NCI-H82 treated with DMSO at 0.1 percent for 48 hours (cell line): Measurements from ENCODE around the gene S1PR4.
"Not testable (repeated sequence)": the region's sequence is repeated elsewhere in the genome, so short reads cannot be mapped to it uniquely, and the experiment has no call there.

Experiments
- DNase-seq: peaks from one replicate; lab custom pipeline; 2025; ENCODE audit not compliant: unreplicated experiment; lab: John Stamatoyannopoulos, UW

The S1PR4 gene

DNA sequence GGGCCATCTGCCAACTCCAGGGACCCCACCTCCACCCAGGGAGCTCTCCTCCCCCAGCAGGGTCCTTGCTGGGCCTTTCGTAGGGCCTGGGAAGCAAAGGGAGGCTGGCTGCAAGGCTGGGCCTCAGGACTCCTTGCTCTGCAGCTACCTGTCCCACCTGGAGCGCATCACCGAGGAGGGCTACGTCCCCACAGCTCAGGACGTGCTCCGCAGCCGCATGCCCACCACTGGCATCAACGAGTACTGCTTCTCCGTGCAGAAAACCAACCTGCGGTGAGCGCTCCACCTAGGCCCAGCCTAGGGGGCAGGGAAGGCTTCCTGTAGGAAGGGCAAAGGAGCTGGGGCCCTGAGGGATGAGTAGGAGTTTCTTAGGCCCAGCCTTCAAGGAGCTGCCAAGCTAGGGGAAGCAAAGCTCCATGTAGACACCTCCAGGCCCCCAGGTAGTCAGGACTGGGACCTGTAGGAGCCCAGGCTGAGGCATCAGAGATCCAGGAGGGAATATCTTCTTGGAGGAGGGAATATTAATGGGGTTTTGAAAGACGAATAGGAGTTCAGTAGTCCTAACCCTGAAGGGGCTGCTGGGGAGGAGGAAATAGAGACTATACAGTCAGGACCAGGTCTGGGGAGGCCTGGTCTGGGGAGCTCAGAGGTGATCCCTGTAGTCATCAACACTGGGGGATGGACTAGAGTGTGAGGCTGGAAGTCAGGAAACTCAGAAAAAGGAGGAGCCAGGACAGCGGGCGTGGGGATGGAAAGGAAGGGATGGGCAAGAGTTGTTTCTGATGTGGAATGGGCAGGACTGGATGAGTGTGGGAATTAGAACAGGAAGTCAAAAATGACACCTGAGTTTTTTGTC is 26.8 kb upstream of the S1PR4 start:
- DNase-seq, result no peak

DNA sequence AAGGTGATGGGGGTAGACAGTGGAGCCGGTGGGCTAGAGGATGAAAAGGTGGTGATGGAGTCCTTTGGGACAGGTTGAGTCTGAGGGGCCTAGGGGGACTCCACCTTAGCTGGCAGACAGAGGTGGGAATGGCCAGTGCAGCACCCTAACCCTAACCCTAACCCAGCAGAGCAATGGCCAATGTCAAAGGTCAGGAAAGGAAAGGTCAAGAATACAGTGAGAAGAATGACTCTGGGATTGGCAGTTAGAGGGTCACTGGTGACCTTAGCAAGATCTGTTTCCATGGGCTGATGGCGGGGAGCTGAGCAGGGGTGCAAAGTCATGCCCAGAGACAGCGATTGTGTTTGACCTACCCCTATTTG is 26.2 kb upstream of the S1PR4 start:
- DNase-seq, result no peak

DNA sequence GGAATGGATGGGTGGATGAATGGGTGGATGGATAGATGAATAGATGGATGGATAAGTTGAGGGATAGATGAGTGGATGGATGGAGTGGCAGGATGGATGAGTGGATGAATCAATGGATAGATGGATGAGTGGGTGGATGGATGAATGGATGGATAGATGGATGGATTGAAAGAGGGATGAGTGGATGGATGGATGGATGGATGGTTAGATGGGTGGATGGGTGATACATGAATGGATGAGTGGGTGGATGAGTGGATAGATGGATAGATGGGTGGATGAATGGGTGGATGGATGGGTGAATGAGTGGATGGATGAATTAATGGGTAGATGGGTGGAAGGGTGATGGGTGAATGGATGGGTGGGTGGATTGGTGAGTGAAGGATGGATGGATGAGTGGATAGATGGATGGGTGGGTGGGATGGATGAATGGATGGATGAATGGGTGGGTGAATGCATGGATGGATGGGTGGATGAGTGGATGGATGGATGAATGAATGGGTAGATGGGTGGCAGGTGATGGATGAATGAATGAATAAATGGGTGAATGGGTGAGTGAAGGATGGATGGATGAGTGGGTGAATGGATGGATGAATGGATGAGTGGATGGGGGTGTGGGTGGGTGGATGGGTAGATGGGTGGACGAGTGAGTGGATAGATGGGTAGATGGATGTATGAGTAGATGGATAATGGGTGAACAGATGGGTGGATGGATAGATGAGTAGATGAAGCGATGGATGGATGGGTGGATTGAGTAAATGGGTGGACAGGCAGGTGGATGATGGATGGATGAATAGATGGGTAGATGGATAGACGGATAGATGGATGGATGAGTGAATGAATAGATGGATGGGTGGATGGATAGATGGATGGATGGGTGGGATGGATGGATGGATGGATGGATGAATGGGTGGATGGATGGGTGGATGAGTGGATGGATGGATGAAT is 25.0 kb upstream of the S1PR4 start:
- no peak for DNase-seq

DNA sequence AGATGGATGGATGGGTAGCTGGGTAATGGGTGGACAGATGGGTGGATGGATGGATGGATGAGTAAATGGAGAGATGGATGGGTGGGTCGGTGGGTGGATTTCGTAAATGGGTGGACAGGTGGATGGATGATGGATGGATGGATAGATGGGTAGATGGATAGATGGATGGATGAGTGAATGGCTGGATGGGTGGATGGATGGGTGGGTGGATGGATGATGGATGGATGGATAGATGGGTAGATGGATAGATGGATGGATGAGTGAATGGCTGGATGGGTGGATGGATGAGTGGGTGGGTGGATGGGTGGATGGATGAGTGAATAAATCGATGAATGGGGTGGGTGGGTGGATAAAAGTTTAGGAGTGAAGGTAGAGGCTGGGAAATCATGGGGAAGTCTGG is 24.1 kb upstream of the S1PR4 start:
- DNase-seq, result not testable (repeated sequence)

DNA sequence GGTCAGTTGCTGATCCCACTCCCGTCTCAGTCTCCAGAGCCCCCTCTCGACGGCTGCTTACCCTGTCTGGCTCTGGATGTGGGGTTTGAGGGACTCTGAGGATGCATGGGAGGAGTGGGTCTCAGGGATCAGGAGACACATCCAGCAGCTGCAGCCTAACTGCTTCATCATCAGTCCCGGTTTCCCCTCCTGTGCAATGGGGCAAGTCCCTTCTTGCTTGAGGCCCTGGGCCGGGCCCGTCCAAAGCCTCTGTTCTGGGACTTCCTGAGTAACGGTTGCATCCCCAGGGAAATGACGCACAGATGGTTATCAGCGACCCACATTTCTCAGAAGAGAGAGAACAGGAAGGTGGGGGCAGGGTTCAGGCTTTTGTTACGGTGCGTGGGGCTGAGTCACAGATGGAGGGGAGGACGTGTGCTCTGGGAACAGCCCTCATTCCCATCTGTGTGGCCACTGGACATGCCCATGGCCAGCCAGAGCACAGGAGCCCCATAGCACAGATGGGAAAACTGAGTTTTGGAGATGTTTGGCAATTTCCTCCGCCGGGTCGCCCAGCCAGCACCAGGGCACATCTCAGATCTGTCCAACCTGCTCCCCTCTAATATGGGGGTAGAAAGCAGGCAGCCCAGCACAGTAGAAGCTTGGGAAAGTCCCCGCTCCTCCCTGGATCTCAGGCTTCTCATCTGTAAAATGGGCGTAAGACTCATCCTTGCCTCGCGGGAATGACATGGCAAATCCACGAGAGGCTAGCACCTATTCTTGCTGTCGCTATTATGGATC is 23.4 kb upstream of the S1PR4 start:
- DNase-seq, result no peak

DNA sequence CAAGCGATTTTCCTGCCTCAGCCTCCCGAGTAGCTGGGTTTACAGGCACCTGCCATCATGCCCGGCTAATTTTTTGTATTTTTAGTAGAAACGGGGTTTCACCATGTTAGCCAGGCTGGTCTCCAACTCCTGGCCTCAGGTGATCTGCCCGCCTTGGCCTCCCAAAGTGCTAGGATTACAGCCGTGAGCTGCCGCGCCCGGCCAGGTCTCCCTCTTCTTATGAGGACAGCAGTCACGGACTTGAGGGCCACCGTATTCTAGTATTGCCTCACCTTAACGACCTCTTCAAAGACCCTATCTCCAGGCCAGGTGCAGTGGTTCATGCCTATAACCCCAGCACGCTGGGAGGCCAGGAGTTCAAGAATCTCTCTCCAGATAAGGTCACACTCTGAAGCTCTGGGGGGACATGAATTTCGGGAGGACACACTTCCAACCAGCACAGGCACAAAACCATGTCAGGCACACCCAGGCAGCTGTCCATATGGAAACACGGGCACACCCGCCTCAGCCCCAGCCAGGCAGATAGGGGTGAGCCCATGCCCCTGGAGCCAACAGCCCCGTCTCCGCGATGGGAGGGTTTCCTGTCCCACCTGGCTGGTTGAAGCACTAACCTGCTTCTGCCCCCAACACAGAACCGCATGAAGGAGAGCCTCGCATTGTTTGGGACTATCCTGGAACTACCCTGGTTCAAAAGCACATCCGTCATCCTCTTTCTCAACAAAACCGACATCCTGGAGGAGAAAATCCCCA is 21.3 kb upstream of the S1PR4 start:
- no peak for DNase-seq

DNA sequence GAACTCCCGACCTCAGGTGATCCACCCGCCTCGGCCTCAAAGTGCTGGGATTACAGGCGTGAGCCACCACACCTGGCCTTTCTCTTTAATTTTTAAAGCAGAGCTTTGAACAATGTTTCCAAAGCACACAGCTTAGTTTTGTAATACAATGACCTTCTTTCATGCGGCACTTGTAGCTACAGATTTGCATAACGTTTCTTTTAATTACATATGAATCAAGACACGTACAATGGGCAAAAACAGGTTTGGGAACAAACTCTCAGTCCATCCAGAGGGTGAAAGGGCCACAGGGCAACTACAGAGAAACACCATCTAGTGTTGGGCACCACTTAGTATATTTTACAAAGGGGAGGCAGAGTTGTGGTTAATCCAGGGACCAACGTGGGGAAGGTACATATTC is 19.0 kb upstream of the S1PR4 start:
- no peak for DNase-seq

DNA sequence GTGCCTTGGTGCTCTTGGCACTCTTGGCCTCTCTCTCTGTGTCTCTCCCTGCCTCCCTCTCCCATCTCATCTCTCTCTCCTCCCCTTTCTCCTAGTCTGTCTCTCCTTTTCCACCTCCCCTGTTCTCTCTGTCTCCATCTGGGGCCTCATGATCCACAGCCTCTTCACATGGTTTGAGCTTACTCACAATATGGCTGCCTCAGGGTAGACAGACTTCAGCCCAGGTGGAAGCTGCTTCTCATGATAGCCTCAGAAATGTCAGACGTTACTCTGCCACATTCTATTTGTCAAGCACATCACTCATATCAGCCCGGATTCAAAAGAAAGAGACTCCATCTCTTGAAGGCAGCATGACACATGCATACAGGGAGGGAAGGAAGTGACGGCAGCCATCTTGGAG is 18.4 kb upstream of the S1PR4 start:
- no peak for DNase-seq

DNA sequence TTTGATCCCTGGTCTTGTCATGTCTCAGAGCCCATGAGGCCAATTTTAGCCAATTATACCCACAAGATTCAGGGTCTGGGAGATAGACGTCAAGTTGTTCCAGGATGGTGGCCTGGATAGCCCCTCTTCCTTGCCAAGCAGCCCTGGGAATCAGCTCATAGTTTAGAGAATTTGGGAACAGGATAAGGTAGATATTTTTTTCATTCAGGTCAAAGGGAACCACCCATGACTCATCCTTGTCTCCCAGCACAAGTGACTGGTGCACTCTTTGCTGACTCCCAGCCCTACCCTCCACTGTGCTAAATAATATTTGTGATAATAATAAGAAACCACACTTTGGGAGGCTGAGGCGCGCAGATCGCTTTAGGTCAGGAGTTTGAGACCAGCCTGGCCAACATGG is 17.1 kb upstream of the S1PR4 start:
- DNase-seq, result no peak

DNA sequence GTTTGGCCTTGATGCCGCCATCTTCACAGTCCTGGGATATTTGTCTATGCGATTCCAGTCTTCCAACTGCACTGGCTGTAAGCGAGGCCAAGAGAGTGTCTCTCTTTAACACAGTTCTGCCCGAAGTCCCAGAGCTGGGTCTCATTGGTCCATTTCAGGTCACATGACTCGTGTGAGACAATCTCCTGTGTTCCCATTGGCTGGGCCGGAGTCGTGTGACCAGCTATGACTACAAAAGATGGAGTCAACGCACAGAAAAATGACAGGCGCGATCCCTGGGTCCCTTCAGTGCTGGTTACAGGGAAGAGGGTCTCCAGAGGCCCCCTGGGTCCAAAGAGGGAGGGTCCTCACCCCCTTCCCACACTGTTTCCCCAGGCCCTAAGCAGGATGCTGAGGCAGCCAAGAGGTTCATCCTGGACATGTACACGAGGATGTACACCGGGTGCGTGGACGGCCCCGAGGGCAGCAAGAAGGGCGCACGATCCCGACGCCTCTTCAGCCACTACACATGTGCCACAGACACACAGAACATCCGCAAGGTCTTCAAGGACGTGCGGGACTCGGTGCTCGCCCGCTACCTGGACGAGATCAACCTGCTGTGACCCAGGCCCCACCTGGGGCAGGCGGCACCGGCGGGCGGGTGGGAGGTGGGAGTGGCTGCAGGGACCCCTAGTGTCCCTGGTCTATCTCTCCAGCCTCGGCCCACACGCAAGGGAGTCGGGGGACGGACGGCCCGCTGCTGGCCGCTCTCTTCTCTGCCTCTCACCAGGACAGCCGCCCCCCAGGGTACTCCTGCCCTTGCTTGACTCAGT is 15.9 kb upstream of the S1PR4 start:
- no peak for DNase-seq

DNA sequence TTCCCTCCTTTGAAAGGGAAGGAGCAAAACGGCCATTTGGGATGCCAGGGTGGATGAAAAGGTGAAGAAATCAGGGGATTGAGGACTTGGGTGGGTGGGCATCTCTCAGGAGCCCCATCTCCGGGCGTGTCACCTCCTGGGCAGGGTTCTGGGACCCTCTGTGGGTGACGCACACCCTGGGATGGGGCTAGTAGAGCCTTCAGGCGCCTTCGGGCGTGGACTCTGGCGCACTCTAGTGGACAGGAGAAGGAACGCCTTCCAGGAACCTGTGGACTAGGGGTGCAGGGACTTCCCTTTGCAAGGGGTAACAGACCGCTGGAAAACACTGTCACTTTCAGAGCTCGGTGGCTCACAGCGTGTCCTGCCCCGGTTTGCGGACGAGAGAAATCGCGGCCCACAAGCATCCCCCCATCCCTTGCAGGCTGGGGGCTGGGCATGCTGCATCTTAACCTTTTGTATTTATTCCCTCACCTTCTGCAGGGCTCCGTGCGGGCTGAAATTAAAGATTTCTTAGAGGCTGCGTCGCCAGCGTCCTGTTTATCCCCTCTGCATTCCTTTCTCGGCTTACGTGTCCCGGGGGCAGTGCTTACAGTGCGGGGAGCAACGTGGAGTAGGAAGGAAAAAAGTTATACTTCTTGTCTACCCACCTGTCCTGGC is 15.2 kb upstream of the S1PR4 start:
- DNase-seq, result peak; percentile 13

DNA sequence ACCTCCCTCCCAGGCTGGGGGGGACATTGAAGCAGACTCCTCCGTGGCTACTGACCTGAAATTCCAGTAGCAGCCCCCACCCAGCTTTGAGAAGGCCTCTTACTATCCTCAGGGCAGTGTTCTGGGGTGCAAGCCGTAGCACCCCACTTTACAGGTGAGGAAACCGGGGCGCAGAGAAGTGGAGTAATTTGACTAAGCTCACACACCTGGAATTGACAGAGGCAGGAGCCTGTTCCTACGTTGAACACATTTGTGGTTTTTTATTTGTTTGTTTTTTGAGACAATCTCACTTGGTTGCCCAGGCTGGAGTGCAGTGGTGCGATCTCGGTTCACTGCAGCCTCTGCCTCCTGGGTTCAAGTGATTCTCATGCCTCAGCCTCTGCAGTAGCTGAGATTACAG is 14.6 kb upstream of the S1PR4 start:
- no peak for DNase-seq

DNA sequence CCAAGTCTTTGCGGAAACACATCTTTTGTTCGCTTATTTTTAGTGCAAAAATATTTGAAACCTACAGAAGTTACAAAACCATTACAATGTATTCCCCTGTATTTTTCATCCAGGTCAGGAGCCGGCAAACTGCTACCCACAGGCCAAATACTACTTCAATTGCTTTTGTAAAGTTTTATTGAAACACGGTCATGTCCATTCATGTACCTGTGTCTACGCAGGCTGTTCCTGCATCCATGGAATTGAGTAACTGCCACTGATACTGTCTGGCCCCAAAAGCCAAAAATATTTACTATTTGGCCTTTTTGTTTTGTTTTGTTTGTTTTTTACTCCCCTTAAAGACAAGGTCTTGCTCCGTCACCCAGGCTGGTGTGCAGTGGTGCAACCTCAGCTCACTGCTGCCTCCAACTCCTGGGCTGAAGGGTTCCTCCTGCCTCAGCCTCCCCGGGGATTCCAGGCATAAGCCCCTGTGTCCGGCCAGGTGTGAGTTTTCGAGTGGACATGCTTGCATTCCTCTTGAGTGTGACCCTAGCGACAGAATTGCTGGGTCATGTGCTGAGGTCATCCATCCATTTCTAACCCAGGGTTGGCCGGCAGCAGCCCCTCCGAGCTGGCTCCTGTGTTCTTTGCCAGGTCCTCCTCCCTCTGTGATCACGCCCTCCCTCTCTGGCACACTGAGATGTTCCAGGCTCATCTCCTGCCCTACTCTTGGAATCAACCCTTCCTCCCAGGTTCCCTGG is 10.9 kb upstream of the S1PR4 start:
- no peak for DNase-seq

DNA sequence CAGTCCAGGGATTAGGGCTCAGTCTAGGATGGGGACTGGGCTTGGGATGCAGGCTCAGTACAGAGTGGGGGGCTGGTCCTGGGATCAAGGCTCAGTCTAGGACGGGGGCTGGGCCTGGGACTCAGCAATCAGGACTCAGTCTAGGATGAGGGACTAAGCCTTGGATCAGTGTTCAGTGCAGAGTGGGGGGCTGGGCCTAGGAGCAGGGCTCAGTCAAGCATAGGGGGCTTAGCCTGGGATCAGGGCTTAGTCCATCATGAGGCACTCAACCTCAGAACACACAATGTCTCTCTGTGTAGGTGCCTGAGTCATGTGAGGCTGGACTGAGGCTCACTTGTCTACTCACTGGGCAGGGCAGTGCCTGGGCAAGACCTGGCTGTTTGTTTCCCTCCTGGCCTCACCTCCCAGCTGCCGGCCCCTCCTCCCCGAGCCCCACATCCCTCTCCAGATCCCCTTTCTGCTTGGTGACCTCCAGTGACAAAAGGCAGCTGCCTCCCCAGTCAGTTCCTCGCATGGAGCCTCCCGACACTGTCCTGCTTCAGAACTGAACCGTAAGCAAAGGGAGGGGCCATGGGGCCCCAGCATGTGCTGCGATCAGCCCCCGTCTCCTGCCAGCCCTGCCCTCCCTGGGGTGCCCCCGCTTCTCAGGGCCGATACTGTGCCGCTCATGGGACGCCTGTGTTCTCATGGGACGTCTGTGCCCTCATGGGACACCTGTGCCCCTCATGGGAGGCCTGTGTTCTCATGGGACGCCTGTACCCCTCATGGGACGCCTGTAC is 6.5 kb upstream of the S1PR4 start:
- DNase-seq, result no peak

DNA sequence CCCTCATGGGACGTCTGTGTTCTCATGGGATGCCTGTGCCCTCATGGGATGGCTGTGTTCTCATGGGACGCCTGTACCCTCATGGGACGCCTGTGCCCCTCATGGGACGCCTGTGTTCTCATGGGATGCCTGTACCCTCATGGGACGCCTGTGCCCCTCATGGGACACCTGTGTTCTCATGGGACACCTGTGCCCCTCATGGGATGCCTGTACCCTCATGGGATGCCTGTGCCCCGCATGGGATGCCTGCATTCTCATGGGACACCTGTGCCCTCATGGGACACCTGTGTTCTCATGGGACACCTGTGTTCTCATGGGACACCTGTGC is 5.9 kb upstream of the S1PR4 start:
- DNase-seq, result not testable (repeated sequence)

DNA sequence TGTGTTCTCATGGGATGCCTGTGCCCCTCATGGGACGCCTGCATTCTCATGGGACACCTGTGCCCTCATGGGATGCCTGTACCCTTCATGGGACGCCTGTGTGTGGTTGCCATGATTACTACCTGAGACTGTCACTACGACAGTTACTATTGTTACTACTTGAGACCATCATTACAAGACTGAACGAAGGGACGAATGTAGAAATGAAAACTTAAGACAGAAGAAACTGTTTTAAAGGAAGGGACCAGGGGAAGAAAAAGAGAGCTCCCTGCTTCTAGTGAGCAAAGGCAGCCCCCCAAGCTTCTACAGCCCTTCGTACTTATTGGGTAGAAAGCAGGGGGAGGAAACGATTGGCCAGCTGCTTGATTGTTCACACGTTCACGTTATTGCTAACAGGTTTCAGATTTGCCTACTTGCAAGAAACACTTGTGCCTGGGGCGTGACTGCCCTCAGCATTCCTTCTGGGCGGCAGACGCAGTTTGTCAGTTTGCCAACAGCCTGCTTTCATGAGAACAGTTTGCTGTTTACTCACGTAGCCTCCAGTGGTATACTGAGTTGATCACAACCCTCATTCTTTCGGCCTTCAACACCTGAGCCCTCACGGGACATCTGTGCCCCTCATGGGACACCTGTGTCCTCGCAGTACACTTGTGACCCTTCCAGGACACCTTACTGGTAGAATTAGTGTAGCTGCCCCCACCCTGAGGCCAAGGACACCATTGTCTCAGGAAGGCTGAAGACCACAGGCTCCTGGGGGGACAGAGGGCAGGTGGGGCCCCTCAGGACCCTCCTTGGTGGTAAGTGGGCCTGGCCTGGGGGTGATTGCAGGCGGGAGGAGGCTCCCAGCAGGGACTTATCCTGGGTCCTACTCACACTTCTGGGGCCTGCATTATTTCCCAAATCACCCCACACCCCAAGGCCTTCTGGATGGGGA is 2.5 kb upstream of the S1PR4 start:
- no peak for DNase-seq
